ENCODE measurements around the gene MMD.
"Not testable (repeated sequence)": the region's sequence is repeated elsewhere in the genome, so short reads cannot be mapped to it uniquely, and the experiment has no call there.

The MMD gene

GRCh38 chr17:55443904-55444303 lies 22.3 kb upstream of the MMD start:
- DNase-seq (ENCODE audit: low spot score), result no peak

GRCh38 chr17:55442953-55443683 lies 21.5 kb upstream of the MMD start:
- no peak for DNase-seq (ENCODE audit: low spot score)

- no peak for DNase-seq (ENCODE audit: low spot score)
Measured at GRCh38 chr17:55442462-55442861, 20.8 kb upstream of the MMD start.

- no peak for DNase-seq (ENCODE audit: low spot score)
Measured at GRCh38 chr17:55441544-55441943, 19.9 kb upstream of the MMD start.

- no peak for DNase-seq (ENCODE audit: low spot score)
Measured at GRCh38 chr17:55440391-55440790, 18.8 kb upstream of the MMD start.

GRCh38 chr17:55437159-55437605 lies 15.5 kb upstream of the MMD start:
- no peak for DNase-seq (ENCODE audit: low spot score)

- no peak for DNase-seq (ENCODE audit: low spot score)
Measured at GRCh38 chr17:55436224-55437158, 14.9 kb upstream of the MMD start.

GRCh38 chr17:55435408-55435807 lies 13.8 kb upstream of the MMD start:
- DNase-seq (ENCODE audit: low spot score), result no peak

- DNase-seq (ENCODE audit: low spot score), result no peak
Measured at GRCh38 chr17:55434721-55435120, 13.1 kb upstream of the MMD start.

- DNase-seq (ENCODE audit: low spot score), result peak; percentile 89
Measured at GRCh38 chr17:55433629-55434422, 12.2 kb upstream of the MMD start.

GRCh38 chr17:55433029-55433628 lies 11.5 kb upstream of the MMD start:
- DNase-seq (ENCODE audit: low spot score), result peak; percentile 93

- peak; percentile 50 for DNase-seq (ENCODE audit: low spot score)
Measured at GRCh38 chr17:55432358-55433028, 10.9 kb upstream of the MMD start.

- DNase-seq (ENCODE audit: low spot score), result not testable (repeated sequence)
Measured at GRCh38 chr17:55431914-55432313, 10.3 kb upstream of the MMD start.

- DNase-seq (ENCODE audit: low spot score), result no peak
Measured at GRCh38 chr17:55430541-55431288, 9.1 kb upstream of the MMD start.

- DNase-seq (ENCODE audit: low spot score), result no peak
Measured at GRCh38 chr17:55427587-55427882, 5.9 kb upstream of the MMD start.

GRCh38 chr17:55426851-55427586 lies 5.4 kb upstream of the MMD start:
- DNase-seq (ENCODE audit: low spot score), result no peak

- DNase-seq (ENCODE audit: low spot score), result no peak
Measured at GRCh38 chr17:55424893-55425540, 3.4 kb upstream of the MMD start.

- no peak for DNase-seq (ENCODE audit: low spot score)
Measured at GRCh38 chr17:55423535-55423934, 1.9 kb upstream of the MMD start.

GRCh38 chr17:55422828-55423164 lies 1.2 kb upstream of the MMD start:
- DNase-seq (ENCODE audit: low spot score), result not testable (repeated sequence)

- DNase-seq (ENCODE audit: low spot score), result peak; percentile 24
Measured at GRCh38 chr17:55420776-55421178, 858 bp downstream of the MMD start.

All from SW480 (cell line).